ENCODE results near the gene HOXB13.

GRCh38 chr17:48690655-48691054, 37.9 kb downstream of the HOXB13 start:
- TF ChIP-seq CTCF (conservative IDR thresholded peaks at IDR 0.05; ENCODE audit: low read length) (no peak), EZH2phosphoT487 (IDR thresholded peaks at IDR 0.05; ENCODE audit: borderline replicate concordance, low read depth, low read length) (no peak)
